Neural progenitor cell (in vitro differentiated cells): ENCODE results near the gene LILRB1. TPM values are rescaled to one million over a fixed set of nuclear protein-coding genes. Genes with fewer than 3 reads are reported as not detected.

Experiments
- DNase-seq: peaks from one replicate; pipeline ENCODE4 v3.0.0-alpha.2; 2016; ENCODE audit warnings: low spot score
- H2AFZ ChIP-seq: fragments of 200-600 bp; sonication (generic); replicated peaks from 2 replicates; pipeline ENCODE4 v1.6.1; 2016; ENCODE audit warnings: antibody characterized with exemption
- H3F3A ChIP-seq: fragments of 200-600 bp; sonication (generic); 2 replicates; pipeline ENCODE4 v1.6.1; 2016; ENCODE audit warnings: antibody characterized with exemption, low read depth
- H3K27ac ChIP-seq: fragments of 200-600 bp; sonication (generic); 2 replicates; pipeline ENCODE4 v1.5.1; 2016; ENCODE audit warnings: mild to moderate bottlenecking
- H3K27me3 ChIP-seq: fragments of 200-600 bp; sonication (generic); 2 replicates; pipeline ENCODE4 v1.6.1; 2016; ENCODE audit warnings: mild to moderate bottlenecking, moderate library complexity
- H3K36me3 ChIP-seq: fragments of 200-600 bp; sonication (generic); 2 replicates; pipeline ENCODE4 v1.5.1; 2016
- H3K4me1 ChIP-seq: fragments of 200-600 bp; sonication (generic); 2 replicates; pipeline ENCODE4 v1.6.1; 2016; ENCODE audit warnings: mixed run types
- H3K4me2 ChIP-seq: fragments of 200-600 bp; sonication (generic); 2 replicates; pipeline ENCODE4 v1.6.1; 2016
- H3K4me3 ChIP-seq: fragments of 200-600 bp; sonication (generic); 2 replicates; pipeline ENCODE4 v1.5.1; 2016
- H3K79me2 ChIP-seq: fragments of 200-600 bp; sonication (generic); 2 replicates; pipeline ENCODE4 v1.6.1; 2016; ENCODE audit warnings: low read depth
- H3K9ac ChIP-seq: fragments of 200-600 bp; sonication (generic); 2 replicates; pipeline ENCODE4 v1.6.1; 2016
- H3K9me3 ChIP-seq: fragments of 200-600 bp; sonication (generic); 2 replicates; pipeline ENCODE4 v1.5.1; 2016; ENCODE audit warnings: low read depth
- H4K20me1 ChIP-seq: fragments of 200-600 bp; sonication (generic); 2 replicates; pipeline ENCODE4 v1.6.1; 2016; ENCODE audit warnings: low read depth
- H3K27ac Mint-ChIP-seq: 3 replicates; pipeline ENCODE4 v1.8.0; 2021; ENCODE audit warnings: mixed read lengths
- H3K27me3 Mint-ChIP-seq: 2 replicates; pipeline ENCODE4 v1.8.0; 2022; ENCODE audit warnings: low read depth, mild to moderate bottlenecking, inconsistent platforms, moderate library complexity, mixed read lengths; ENCODE audit not compliant: insufficient read depth
- H3K36me3 Mint-ChIP-seq: 3 replicates; pipeline ENCODE4 v1.8.0; 2021; ENCODE audit warnings: mixed read lengths
- H3K4me1 Mint-ChIP-seq: 3 replicates; pipeline ENCODE4 v1.8.0; 2021; ENCODE audit warnings: mixed read lengths
- H3K4me3 Mint-ChIP-seq: 3 replicates; pipeline ENCODE4 v1.8.0; 2021; ENCODE audit warnings: mild to moderate bottlenecking, moderate library complexity, mixed read lengths
- H3K9me3 Mint-ChIP-seq: 3 replicates; pipeline ENCODE4 v1.8.0; 2020; ENCODE audit warnings: mixed read lengths
- EZH2 ChIP-seq: fragments of 200-600 bp; sonication (generic); IDR thresholded peaks from 2 replicates; pipeline ENCODE4 v1.6.1; 2017; ENCODE audit warnings: antibody characterized with exemption, mild to moderate bottlenecking, moderate library complexity
- EZH2phosphoT487 ChIP-seq: fragments of 200-600 bp; sonication (generic); IDR thresholded peaks from 2 replicates; pipeline ENCODE4 v1.6.1; 2017; ENCODE audit warnings: antibody characterized with exemption
- total RNA-seq: library from RNA; depleted of rRNA; stranded (reverse); fragments of >200 nt; gene quantifications from 2 replicates; pipeline ENCODE4 v1.2.3, GENCODE V29; 2015; ENCODE audit warnings: low replicate concordance
- TF ChIP-seq, protein P1 (sequence below): fragments of 200-600 bp; sonication (generic); IDR thresholded peaks from 2 replicates; pipeline ENCODE4 v1.5.1; 2017; ENCODE audit warnings: antibody characterized with exemption, mild to moderate bottlenecking

The LILRB1 gene
- total RNA-seq, 1 donor from 2014 or later, result not detected

DNA sequence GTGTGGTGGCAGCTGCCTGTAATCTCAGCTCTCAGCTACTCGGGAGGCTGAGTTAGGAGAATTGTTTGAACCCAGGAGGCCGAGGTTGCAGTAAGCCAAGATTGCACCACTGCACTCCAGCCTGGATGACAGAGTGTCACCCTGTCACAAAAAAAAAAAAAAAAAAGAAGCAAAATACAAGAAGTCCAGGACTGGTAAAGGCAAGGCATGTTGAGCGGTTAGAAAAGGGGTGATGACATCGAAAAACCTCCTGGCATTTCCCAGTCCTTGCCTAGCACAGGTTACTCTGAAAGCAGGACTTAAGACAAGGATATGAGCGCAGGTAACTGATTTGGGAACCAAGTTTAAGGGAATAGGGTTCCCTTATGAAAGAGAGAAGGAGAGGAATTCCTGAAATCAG, 30.0 kb downstream of the LILRB1 start:
- Mint-ChIP-seq H3K27ac (no peak overlapping the region), H3K36me3 (no peaks in the 10 kb centered on the region), H3K4me1 (no peaks in the 10 kb centered on the region), H3K27me3 (peaks cover 6% of the 10 kb centered on the region), H3K9me3 (peaks cover 55% of the 10 kb centered on the region), H3K4me3 (no peak overlapping the region)
- DNase-seq, result no peak
- Histone ChIP-seq H3K9ac (no peak overlapping the region), H3K4me2 (no peak overlapping the region), H3F3A (no peaks in the 10 kb centered on the region), H3K27ac (no peak overlapping the region), H3K4me1 (no peaks in the 10 kb centered on the region), H3K9me3 (peaks cover 8% of the 10 kb centered on the region), H3K27me3 (no peaks in the 10 kb centered on the region), H2AFZ (no peak overlapping the region), H3K4me3 (no peak overlapping the region), H3K79me2 (no peaks in the 10 kb centered on the region), H4K20me1 (no peaks in the 10 kb centered on the region), H3K36me3 (no peaks in the 10 kb centered on the region)
- TF ChIP-seq EZH2, result no peak
- no peak for TF ChIP-seq EZH2phosphoT487
- TF ChIP-seq, protein P1, sequence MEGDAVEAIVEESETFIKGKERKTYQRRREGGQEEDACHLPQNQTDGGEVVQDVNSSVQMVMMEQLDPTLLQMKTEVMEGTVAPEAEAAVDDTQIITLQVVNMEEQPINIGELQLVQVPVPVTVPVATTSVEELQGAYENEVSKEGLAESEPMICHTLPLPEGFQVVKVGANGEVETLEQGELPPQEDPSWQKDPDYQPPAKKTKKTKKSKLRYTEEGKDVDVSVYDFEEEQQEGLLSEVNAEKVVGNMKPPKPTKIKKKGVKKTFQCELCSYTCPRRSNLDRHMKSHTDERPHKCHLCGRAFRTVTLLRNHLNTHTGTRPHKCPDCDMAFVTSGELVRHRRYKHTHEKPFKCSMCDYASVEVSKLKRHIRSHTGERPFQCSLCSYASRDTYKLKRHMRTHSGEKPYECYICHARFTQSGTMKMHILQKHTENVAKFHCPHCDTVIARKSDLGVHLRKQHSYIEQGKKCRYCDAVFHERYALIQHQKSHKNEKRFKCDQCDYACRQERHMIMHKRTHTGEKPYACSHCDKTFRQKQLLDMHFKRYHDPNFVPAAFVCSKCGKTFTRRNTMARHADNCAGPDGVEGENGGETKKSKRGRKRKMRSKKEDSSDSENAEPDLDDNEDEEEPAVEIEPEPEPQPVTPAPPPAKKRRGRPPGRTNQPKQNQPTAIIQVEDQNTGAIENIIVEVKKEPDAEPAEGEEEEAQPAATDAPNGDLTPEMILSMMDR, result no peak

DNA sequence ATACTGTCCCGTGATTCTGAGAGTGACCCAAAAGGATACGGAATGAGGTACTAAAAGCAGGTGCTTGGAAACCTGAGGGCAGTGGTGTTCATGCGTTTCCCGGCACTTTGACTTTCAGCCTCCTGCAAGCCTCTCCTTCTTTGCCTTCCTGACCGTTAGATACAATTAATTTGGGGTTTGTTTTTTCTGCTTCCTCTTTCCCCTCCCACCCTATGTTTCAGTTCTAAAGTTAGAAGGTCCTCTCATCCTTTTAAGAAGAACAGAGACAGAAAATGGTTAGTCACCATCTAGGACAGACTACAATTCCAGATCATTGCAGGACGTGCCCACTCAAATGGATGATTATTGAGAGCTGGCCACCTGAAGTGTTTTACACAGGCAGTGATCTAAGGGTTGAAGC, 30.7 kb downstream of the LILRB1 start:
- H3K79me2 ChIP-seq, result no peaks in the 10 kb centered on the region
- H3K36me3 ChIP-seq, result no peaks in the 10 kb centered on the region
- no peaks in the 10 kb centered on the region for H3K4me1 Mint-ChIP-seq
- TF ChIP-seq, protein P1, result no peak
- no peak for TF ChIP-seq EZH2phosphoT487
- TF ChIP-seq EZH2, result no peak
- no peaks in the 10 kb centered on the region for H3F3A ChIP-seq
- H4K20me1 ChIP-seq, result no peaks in the 10 kb centered on the region
- H3K27ac Mint-ChIP-seq, result no peak overlapping the region
- H3K27me3 ChIP-seq, result no peaks in the 10 kb centered on the region
- peaks cover 7% of the 10 kb centered on the region for H3K27me3 Mint-ChIP-seq
- peaks cover 56% of the 10 kb centered on the region for H3K9me3 Mint-ChIP-seq
- no peak overlapping the region for H3K4me3 Mint-ChIP-seq
- H3K9ac ChIP-seq, result no peak overlapping the region
- H2AFZ ChIP-seq, result no peak overlapping the region
- H3K9me3 ChIP-seq, result peaks cover 3% of the 10 kb centered on the region
- H3K4me2 ChIP-seq, result no peak overlapping the region
- H3K4me3 ChIP-seq, result no peak overlapping the region
- H3K4me1 ChIP-seq, result no peaks in the 10 kb centered on the region
- no peak for DNase-seq
- no peaks in the 10 kb centered on the region for H3K36me3 Mint-ChIP-seq
- no peak overlapping the region for H3K27ac ChIP-seq

DNA sequence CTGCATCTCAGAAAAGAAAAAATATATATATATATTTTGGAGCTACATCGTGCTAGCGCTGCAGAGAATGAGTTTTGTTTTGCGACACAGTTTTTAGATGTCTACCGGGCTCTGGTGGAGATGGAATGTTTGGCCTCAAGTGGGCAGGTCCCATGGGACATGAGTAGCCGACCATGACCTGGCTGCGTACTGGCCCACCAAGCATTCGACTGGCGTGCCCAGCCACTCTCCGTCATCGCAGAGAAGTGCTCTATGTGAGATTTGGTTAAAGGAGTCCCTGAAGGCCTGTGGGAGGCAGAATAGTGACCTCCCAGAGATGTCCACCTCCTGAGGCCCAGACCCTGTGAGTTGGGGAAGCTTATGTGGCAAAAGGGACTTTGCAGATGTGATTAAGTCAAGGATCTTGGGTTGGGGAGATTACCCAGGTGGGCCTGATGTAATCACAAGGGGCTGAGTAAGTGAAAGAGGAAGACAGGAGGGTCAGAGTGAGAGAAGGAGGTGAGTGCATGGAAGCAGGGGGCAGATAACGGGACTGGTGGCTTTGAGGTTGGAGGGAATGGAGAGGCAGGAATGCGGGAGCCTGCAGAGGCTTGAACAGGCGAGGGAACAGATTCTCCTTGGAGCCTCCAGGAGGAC, 31.7 kb downstream of the LILRB1 start:
- H3K36me3 ChIP-seq, result no peaks in the 10 kb centered on the region
- Mint-ChIP-seq H3K36me3 (no peaks in the 10 kb centered on the region), H3K27me3 (peaks cover 7% of the 10 kb centered on the region), H3K4me1 (no peaks in the 10 kb centered on the region), H3K27ac (no peak overlapping the region), H3K9me3 (peaks cover 58% of the 10 kb centered on the region), H3K4me3 (no peak overlapping the region)
- no peaks in the 10 kb centered on the region for H3K79me2 ChIP-seq
- no peak overlapping the region for H2AFZ ChIP-seq
- TF ChIP-seq, protein P1, result no peak
- TF ChIP-seq EZH2 (no peak), EZH2phosphoT487 (no peak)
- no peak overlapping the region for H3K4me3 ChIP-seq
- no peaks in the 10 kb centered on the region for H3K27me3 ChIP-seq
- no peak overlapping the region for H3K4me2 ChIP-seq
- no peak overlapping the region for H3K9ac ChIP-seq
- no peaks in the 10 kb centered on the region for H3K4me1 ChIP-seq
- no peaks in the 10 kb centered on the region for H4K20me1 ChIP-seq
- peaks cover 3% of the 10 kb centered on the region for H3K9me3 ChIP-seq
- no peak for DNase-seq
- no peaks in the 10 kb centered on the region for H3F3A ChIP-seq
- no peak overlapping the region for H3K27ac ChIP-seq
